HUES6 (cell line): ENCODE results near the gene SGMS1.
"Not testable (repeated sequence)": the region's sequence is repeated elsewhere in the genome, so short reads cannot be mapped to it uniquely, and the experiment has no call there.

ENCODE experiments used
- H3K27ac ChIP-seq: 2 replicates; pipeline ENCODE4 v1.7.0; 2013; ENCODE audit warnings: low read depth, mild to moderate bottlenecking, low read length, inconsistent platforms
- H3K27me3 ChIP-seq: 2 replicates; pipeline ENCODE4 v1.6.1; 2013; ENCODE audit warnings: low read length; ENCODE audit not compliant: control insufficient read depth, insufficient read depth
- H3K36me3 ChIP-seq: 2 replicates; pipeline ENCODE4 v1.6.1; 2013; ENCODE audit warnings: low read length; ENCODE audit not compliant: control insufficient read depth, insufficient read depth
- H3K4me1 ChIP-seq: 2 replicates; pipeline ENCODE4 v1.6.1; 2013; ENCODE audit warnings: low read length; ENCODE audit not compliant: control insufficient read depth, insufficient read depth
- H3K4me3 ChIP-seq: 2 replicates; pipeline ENCODE4 v1.5.1; 2013; ENCODE audit warnings: low read depth, low read length
- H3K9ac ChIP-seq: one replicate; pipeline ENCODE4 v1.6.1; 2013; ENCODE audit warnings: mild to moderate bottlenecking, low read length
- H3K9me3 ChIP-seq: 2 replicates; pipeline ENCODE4 v1.6.1; 2013; ENCODE audit warnings: low read depth, low read length; ENCODE audit not compliant: control insufficient read depth, insufficient read depth

The SGMS1 gene

DNA sequence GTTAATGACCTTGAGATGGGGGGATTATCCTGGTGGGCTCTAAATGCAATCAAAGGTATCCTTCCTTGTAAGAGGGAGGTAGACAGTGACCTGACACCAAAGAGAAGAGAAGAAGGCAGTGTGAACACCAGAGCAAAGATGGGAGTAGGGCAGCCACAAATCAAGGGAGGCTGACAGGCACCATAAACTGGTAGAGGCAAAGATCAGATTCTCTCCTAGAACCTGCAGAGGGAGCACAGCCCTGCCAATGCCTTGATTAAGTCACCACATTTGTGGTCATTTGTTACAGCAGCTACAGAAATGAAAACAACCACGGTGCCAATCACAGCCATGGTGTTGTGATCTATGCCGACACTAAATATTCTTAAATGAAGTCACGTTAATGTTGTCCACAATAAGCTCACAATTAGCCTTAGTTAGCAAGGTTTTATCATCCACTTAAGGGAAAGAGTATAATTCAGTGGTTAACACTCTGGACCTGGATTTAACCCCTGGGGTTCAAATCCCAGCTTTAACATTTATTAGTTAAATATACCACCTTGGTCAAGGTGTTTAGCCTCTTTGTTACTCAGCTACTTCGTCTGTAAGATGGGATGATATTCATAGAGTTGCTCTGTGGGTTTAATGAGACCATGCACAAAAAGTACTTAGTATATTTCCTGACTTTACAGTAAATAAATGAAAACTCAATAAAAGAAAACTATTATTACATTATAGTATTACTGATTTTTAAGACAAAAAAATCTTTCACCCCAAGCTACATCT is 70.8 kb downstream of the SGMS1 start:
- Histone ChIP-seq H3K4me1 (peaks cover 45% of the 10 kb centered on the region), H3K9ac (no peak overlapping the region), H3K27me3 (no peaks in the 10 kb centered on the region)

DNA sequence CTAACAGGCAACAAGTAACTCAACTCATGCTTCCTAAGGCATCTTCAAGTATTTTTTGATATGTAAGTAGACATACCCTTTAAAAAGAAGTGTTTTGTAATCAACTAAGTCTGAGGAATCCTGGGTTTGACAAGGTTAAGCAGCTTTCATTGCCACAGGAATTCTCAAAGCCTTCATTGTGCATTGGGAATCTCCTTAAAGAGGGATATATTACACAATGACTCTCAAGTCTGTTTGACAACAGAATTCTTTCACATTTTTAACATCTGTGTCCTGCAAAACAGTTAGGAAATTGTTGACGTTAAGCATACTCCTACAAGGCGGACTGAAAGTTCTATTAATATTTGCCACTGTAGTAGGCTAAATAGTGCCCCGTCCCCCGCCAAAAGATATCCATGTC is 71.4 kb downstream of the SGMS1 start:
- Histone ChIP-seq H3K36me3 (no peaks in the 10 kb centered on the region), H3K4me1 (peaks cover 45% of the 10 kb centered on the region), H3K9me3 (0 out of 2 replicates have a peak, but pooled peaks cover 2% of the 10 kb centered on the region), H3K4me3 (no peak overlapping the region), H3K9ac (no peak overlapping the region), H3K27ac (no peak overlapping the region), H3K27me3 (no peaks in the 10 kb centered on the region)

More for the DNA sequence above, 70.8 kb downstream of the SGMS1 start:
- Histone ChIP-seq H3K27ac (no peak overlapping the region), H3K36me3 (no peaks in the 10 kb centered on the region), H3K4me3 (no peak overlapping the region), H3K9me3 (0 out of 2 replicates have a peak, but pooled peaks cover under 1% of the 10 kb centered on the region)

DNA sequence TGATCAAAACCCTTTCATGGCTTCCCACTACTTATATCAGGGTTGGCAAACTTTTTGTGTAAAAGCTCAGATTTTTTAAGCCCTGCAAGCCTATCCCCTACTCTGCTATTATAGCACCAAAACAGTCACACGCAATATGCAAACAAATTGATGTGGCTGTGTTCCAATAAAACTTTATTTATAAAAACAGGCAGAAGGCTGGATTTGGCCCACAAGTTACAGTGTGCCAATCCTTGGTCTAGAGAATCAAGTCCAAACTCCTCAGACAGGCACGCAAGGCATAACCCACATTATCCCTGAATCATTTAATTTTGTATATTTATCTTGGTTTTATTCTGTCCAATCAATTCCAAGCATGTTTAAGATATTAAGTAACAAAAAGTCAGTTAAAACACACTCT is 71.9 kb downstream of the SGMS1 start:
- no peaks in the 10 kb centered on the region for H3K27me3 ChIP-seq
- 0 out of 2 replicates have a peak, but pooled peaks cover 2% of the 10 kb centered on the region for H3K9me3 ChIP-seq
- no peaks in the 10 kb centered on the region for H3K36me3 ChIP-seq
- no peak overlapping the region for H3K9ac ChIP-seq
- H3K4me3 ChIP-seq: no peak overlapping the region
- no peak overlapping the region for H3K27ac ChIP-seq
- peaks cover 45% of the 10 kb centered on the region for H3K4me1 ChIP-seq

DNA sequence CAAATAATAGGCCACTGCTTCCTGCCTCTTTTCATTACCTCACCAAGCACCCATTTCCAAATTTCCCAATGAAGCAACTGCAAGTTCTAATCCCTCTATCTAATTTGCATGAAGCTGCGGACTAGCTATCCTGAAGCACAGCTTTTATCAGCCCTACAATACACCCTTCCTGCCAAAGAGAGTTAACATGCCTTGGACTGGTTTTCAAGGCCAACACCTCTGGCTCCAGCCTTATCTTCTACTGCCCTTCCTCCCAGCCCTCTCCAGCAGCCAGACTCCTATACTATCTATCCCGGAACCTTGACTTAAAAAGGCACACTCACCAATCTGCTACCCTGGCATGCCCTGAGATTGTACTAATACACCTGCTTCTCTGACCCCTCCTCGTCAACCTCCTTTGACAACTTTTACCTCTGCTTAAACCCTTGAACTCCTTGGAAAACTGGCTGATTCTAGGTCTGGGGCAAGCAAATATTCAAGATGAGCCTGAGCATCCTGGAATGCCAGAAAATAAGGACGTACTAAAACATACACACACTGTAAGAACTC is 73.4 kb downstream of the SGMS1 start:
- Histone ChIP-seq H3K4me1 (peaks cover 38% of the 10 kb centered on the region), H3K36me3 (no peaks in the 10 kb centered on the region), H3K9ac (no peak overlapping the region), H3K4me3 (no peak overlapping the region), H3K9me3 (0 out of 2 replicates have a peak, but pooled peaks cover 2% of the 10 kb centered on the region), H3K27me3 (no peaks in the 10 kb centered on the region), H3K27ac (no peak overlapping the region; the same call in 1 of the 2 replicates)

DNA sequence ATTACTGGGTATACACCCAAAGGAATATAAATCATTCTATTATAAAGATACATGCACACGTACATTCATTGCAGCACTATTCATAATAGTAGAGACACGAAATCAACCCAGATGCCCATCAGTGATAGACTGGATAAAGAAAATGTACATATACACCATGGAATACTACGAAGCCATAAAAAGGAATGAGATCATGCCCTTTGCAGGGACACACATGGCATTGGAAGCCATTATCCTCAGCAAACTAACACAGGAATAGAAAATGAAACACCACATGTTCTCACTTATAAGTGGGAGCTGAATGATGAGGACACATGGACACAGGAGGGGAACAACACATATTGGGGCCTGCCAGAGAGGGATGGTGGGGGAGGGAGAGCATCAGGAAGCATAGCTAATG is 74.6 kb downstream of the SGMS1 start:
- H3K9ac ChIP-seq, H3K36me3 ChIP-seq, H3K4me3 ChIP-seq, H3K27me3 ChIP-seq, H3K27ac ChIP-seq, H3K9me3 ChIP-seq: not testable (repeated sequence)
- H3K4me1 ChIP-seq: peaks cover 34% of the 10 kb centered on the region

DNA sequence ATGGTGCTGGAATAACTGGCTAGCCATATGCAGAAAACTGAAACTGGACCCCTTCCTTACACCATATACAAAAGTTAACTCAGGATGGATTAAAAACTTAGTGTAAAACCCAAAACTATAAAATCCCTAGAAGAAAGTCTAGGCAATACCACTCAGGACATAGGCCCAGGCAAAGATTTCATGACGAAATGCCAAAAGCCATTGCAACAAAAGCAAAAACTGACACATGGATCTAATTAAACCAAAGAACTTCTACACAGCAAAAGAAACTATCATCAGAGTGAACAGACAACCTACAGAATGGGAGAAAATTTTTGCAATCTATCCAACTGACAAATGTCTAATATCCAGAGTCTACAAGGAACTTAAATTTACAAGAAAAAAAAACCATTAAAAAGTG is 75.3 kb downstream of the SGMS1 start:
- H3K36me3 ChIP-seq, H3K27me3 ChIP-seq, H3K27ac ChIP-seq, H3K9ac ChIP-seq, H3K9me3 ChIP-seq, H3K4me3 ChIP-seq: not testable (repeated sequence)
- H3K4me1 ChIP-seq: peaks cover 34% of the 10 kb centered on the region

DNA sequence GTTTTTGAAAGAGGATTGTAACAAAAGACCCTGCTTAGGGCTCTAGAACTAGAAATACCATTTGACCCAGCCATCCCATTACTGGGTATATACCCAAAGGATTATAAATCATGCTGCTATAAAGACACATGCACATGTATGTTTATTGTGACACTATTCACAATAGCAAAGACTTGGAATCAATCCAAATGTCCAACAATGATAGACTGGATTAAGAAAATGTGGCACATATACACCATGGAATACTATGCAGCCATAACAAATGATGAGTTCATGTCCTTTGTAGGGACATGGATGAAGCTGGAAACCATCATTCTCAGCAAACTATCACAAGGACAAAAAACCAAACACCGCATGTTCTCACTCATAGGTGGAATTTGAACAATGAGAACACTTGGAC is 77.5 kb downstream of the SGMS1 start:
- H3K9me3 ChIP-seq, H3K27me3 ChIP-seq, H3K36me3 ChIP-seq, H3K9ac ChIP-seq, H3K27ac ChIP-seq, H3K4me3 ChIP-seq: not testable (repeated sequence)
- peaks cover 28% of the 10 kb centered on the region for H3K4me1 ChIP-seq

DNA sequence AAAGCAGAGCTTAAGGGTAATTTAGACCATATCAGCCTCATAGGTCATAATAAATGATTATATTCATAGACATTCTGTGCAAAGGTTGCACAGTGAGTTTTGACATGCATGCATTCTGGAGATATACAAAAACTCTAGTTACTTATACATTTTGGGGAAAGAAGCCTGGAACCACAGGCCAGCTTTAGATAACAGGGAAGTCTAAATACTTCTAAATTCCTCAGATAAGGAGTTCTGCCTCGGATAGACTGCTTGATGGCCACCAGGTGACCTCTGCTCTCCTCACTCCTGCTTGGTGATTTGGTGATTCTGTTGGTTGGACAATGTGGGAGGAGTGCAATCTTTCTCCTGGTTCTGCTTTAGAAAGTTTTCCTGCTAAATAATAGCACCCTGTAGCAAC is 77.9 kb downstream of the SGMS1 start:
- H3K4me1 ChIP-seq: peaks cover 24% of the 10 kb centered on the region
- H3K9me3 ChIP-seq: 0 out of 2 replicates have a peak, but pooled peaks cover 2% of the 10 kb centered on the region
- H3K4me3 ChIP-seq: no peak overlapping the region
- no peaks in the 10 kb centered on the region for H3K36me3 ChIP-seq
- H3K9ac ChIP-seq: no peak overlapping the region
- no peaks in the 10 kb centered on the region for H3K27me3 ChIP-seq
- no peak overlapping the region for H3K27ac ChIP-seq

DNA sequence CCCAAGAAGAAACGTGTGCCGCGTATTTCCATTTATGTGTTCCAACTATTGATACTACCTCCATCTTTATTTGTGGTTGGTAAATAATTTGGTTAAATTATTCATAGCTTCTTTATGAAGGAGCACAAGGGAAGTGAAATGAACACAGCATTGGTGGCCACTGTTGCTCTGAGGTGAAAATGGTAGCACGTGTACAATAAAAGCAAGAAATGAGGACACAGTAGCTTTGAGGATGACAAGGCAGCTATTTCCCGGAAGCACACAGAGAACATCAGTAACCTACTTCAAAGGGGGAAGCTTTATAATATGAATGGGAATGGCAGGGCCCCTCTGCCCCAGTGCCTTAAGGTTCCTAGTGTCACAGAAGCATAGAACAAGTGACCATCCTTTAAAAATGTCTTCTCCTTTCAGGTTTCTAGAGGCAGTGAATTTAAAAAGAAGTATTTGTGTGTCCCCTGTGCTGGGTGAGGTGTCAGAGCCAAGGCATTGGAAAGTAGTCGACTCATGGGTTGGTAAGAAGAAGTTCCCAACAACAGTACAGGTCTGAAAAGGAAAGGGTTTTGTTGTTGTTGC is 78.8 kb downstream of the SGMS1 start:
- Histone ChIP-seq H3K27me3 (no peaks in the 10 kb centered on the region), H3K9me3 (0 out of 2 replicates have a peak, but pooled peaks cover 2% of the 10 kb centered on the region), H3K9ac (no peak overlapping the region), H3K36me3 (no peaks in the 10 kb centered on the region), H3K27ac (no peak overlapping the region), H3K4me1 (peaks cover 15% of the 10 kb centered on the region), H3K4me3 (no peak overlapping the region)

DNA sequence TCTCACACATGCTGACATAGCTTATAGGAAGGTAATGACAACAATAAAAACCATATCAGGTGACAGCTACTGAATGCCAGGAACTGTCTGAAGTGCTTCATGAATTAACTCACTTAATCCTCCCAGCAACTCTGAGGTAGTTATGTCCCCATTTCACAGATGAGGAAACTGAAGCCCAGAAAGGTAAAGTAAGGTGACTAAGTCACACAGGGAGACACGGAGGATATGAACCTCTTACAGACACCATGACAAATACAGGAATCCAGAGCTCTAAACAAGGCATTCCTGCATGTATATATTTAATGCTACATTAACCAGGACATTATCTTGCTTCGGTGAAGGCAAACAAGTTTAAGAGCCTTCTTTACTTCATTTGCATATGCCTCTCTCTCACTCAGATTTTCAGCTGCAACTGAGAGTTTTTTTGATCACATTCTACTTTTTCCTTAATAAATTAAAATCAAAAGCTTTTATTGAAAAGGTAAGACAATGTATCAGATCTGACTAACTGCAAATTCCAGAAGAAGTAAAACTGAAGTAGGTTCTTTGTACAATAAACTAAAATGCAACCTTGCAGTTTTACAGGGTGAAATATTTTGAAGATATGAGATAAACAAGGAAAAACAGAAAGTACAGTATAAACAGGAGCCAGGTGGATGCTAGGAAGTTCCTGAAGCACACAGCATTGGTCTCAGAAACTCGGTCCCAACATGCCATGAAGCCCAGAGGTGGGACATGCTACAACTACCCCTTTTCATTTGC is 79.5 kb downstream of the SGMS1 start:
- Histone ChIP-seq H3K4me3 (no peak overlapping the region), H3K9ac (no peak overlapping the region), H3K27ac (no peak overlapping the region), H3K36me3 (no peaks in the 10 kb centered on the region), H3K27me3 (no peaks in the 10 kb centered on the region), H3K4me1 (peaks cover 12% of the 10 kb centered on the region), H3K9me3 (0 out of 2 replicates have a peak, but pooled peaks cover 2% of the 10 kb centered on the region)

DNA sequence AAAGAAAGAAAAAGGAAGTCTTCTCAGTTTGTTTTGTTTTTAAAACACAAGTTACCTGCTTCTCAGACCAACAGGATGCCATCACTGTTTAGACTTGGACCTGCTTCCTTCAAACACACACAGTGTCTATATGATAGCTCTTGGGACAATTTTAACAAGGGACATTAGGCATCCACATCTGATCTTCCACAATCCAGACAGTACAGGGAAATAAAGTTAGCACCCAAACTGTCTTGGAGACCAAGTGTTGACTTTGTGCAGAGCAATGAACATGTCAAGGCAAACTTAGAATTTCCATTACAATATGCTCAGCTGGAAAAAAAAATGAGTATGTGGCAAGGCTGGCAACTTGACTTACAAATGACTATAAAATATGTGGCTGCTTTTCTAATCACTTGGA is 80.9 kb downstream of the SGMS1 start:
- Histone ChIP-seq H3K9ac (no peak overlapping the region), H3K27me3 (no peaks in the 10 kb centered on the region), H3K36me3 (no peaks in the 10 kb centered on the region), H3K4me3 (no peak overlapping the region), H3K27ac (no peak overlapping the region), H3K4me1 (peaks cover 12% of the 10 kb centered on the region), H3K9me3 (0 out of 2 replicates have a peak, but pooled peaks cover under 1% of the 10 kb centered on the region)
